K562 (cell line): ENCODE results near the gene FNBP1. TPM values are rescaled to one million over a fixed set of nuclear protein-coding genes. Genes with fewer than 3 reads are reported as not detected.

Experiments used
- ARID1B ChIP-seq: fragments of 450-650 bp; IDR thresholded peaks from 2 replicates; pipeline ENCODE4 v1.6.1; 2016; ENCODE audit warnings: antibody characterized with exemption, mild to moderate bottlenecking, inconsistent platforms
- CAMTA2 ChIP-seq: fragments of 250-450 bp; sonication (Bioruptor Pico); conservative IDR thresholded peaks from 2 replicates; pipeline ENCODE4 v1.5.1; 2022
- CBX2 ChIP-seq: fragments of 200-600 bp; sonication (generic); IDR thresholded peaks from one replicate; pipeline ENCODE4 v1.6.1; 2012; ENCODE audit warnings: mild to moderate bottlenecking, low read length, inconsistent platforms; ENCODE audit not compliant: insufficient read depth, poor library complexity, severe bottlenecking
- CHAMP1 ChIP-seq: fragments of 450-650 bp; IDR thresholded peaks from 2 replicates; pipeline ENCODE4 v1.6.1; 2016; ENCODE audit warnings: mild to moderate bottlenecking
- GATAD2A ChIP-seq: fragments of 450-650 bp; IDR thresholded peaks from 2 replicates; pipeline ENCODE4 v1.6.1; 2017
- HDAC1 ChIP-seq, 2 experiments: fragments of 450-650 bp; IDR thresholded peaks; 2 replicates each; pipeline ENCODE4 v1.6.1; 2016 to 2017; ENCODE audit warnings: inconsistent platforms in 1 of 2, mild to moderate bottlenecking in 1 of 2, moderate library complexity in 1 of 2
- KDM4B ChIP-seq, 2 experiments: fragments of 450-650 bp in 1 of 2; sonication (generic) in 1 of 2; IDR thresholded peaks; 2 replicates each; pipeline ENCODE4 v1.6.1; 2016 to 2017; ENCODE audit warnings: borderline replicate concordance in 2 of 2, antibody characterized with exemption in 1 of 2, low read depth in 1 of 2, mild to moderate bottlenecking in 1 of 2
- LEF1 ChIP-seq: fragments of 450-650 bp; IDR thresholded peaks from 2 replicates; pipeline ENCODE4 v1.6.1; 2016; ENCODE audit warnings: mild to moderate bottlenecking
- MED1 ChIP-seq: sonication (generic); formaldehyde crosslinking; IDR thresholded peaks from 2 replicates; pipeline ENCODE4 v1.8.1; 2023; ENCODE audit warnings: missing genetic modification reagents, borderline replicate concordance
- NCOA1 ChIP-seq: fragments of 450-650 bp; IDR thresholded peaks from 2 replicates; pipeline ENCODE4 v1.6.1; 2016; ENCODE audit warnings: low read depth
- PREB ChIP-seq: sonication (generic); formaldehyde crosslinking; IDR thresholded peaks from 2 replicates; pipeline ENCODE4 v1.8.1; 2023; ENCODE audit warnings: mild to moderate bottlenecking, missing genetic modification reagents
- PTBP1 ChIP-seq: fragments of 200-400 bp; formaldehyde crosslinking; IDR thresholded peaks from 2 replicates; pipeline ENCODE4 v1.6.1; 2017; ENCODE audit warnings: low read depth, low read length
- STAG1 ChIP-seq: sonication (generic); formaldehyde crosslinking; IDR thresholded peaks from 2 replicates; pipeline ENCODE4 v1.5.0; 2020; ENCODE audit warnings: missing genetic modification reagents, borderline replicate concordance
- ZBTB1 ChIP-seq: sonication (generic); formaldehyde crosslinking; IDR thresholded peaks from 2 replicates; pipeline ENCODE4 v1.8.1; 2023; ENCODE audit warnings: missing genetic modification reagents, low read depth, mild to moderate bottlenecking, borderline replicate concordance
- ZBTB43 ChIP-seq: sonication (generic); formaldehyde crosslinking; IDR thresholded peaks from 2 replicates; pipeline ENCODE4 v1.8.0; 2023; ENCODE audit warnings: mild to moderate bottlenecking, missing genetic modification reagents
- ZBTB49 ChIP-seq: sonication (generic); formaldehyde crosslinking; IDR thresholded peaks from 2 replicates; pipeline ENCODE4 v1.8.0; 2022; ENCODE audit warnings: missing genetic modification reagents, mild to moderate bottlenecking, borderline replicate concordance
- ZC3H11A ChIP-seq: IDR thresholded peaks from 2 replicates; pipeline ENCODE4 v1.6.1; 2012; ENCODE audit warnings: low read depth, low read length, improper control_type of control experiment
- ZKSCAN3 ChIP-seq: fragments of 250-450 bp; sonication (Bioruptor Pico); IDR thresholded peaks from 2 replicates; pipeline ENCODE4 v1.4.0; 2020
- ZNF12 ChIP-seq: sonication (generic); formaldehyde crosslinking; IDR thresholded peaks from 2 replicates; pipeline ENCODE4 v1.4.0; 2020; ENCODE audit warnings: mild to moderate bottlenecking, missing genetic modification reagents
- ZNF511 ChIP-seq: sonication (generic); formaldehyde crosslinking; IDR thresholded peaks from 2 replicates; pipeline ENCODE4 v1.8.0; 2022; ENCODE audit warnings: mild to moderate bottlenecking, missing genetic modification reagents
- ZNF668 ChIP-seq: fragments of 250-450 bp; sonication (Bioruptor Pico); IDR thresholded peaks from 2 replicates; pipeline ENCODE4 v1.8.0; 2022; ENCODE audit warnings: mild to moderate bottlenecking, inconsistent platforms
- ZNF780A ChIP-seq: fragments of 250-450 bp; sonication (Bioruptor Pico); IDR thresholded peaks from 2 replicates; pipeline ENCODE4 v1.5.0; 2021; ENCODE audit warnings: mild to moderate bottlenecking
- polyA plus RNA-seq, 8 experiments: library from polyadenylated mRNA; depleted of rRNA in 4 of 8; stranded (reverse) in 5 of 8; unstranded in 3 of 8; fragments of >200 nt; fragmentation: Nextera tagmentation in 2 of 8; fragmentation: Illumina TruSeq in 1 of 8; extraction: Ambion mirVana in 2 of 8; extraction: Trizol in 1 of 8; gene quantifications; 2 replicates each; pipeline versions ENCODE4 v1.2.1 to v1.2.3, GENCODE V29; 2011 to 2014; ENCODE audit warnings: inconsistent platforms in 1 of 8, missing spikeins in 1 of 8
- total RNA-seq, 7 experiments: library from RNA; depleted of rRNA in 6 of 7; stranded (reverse); fragments of >200 nt in 6 of 7; fragmentation: Illumina TruSeq in 2 of 7; extraction: Trizol in 2 of 7; gene quantifications; 2 replicates each; pipeline versions ENCODE4 v1.2.1 to v1.2.3, GENCODE V29; 2011 to 2021; ENCODE audit warnings: low replicate concordance in 1 of 7

The FNBP1 gene
- total and polyA plus RNA-seq, 9 of the 15 experiments (the other 6 are each of a cell fraction or from before 2014, with no cell fraction given), result 1.8 to 14.9 (median 7.6) TPM

GRCh38 chr9:129885018-129885669, 157.8 kb downstream of the FNBP1 start (continued):
- TF ChIP-seq KDM4B (IDR thresholded peaks at IDR 0.05; ENCODE audit: borderline replicate concordance in 2 of 2, low read depth in 1 of 2) (no peak), ZNF780A (CRISPR knock-in tag) (no peak), ZBTB1 (CRISPR knock-in tag) (no peak), NCOA1 (no peak), PREB (no peak), ZC3H11A (0 out of 2 replicates have a peak, but pooled peaks have one; percentile 41), MED1 (CRISPR knock-in tag) (no peak), ZNF668 (CRISPR knock-in tag) (no peak), ARID1B (no peak), HDAC1 (IDR thresholded peaks at IDR 0.05) (no peak), ZBTB43 (CRISPR knock-in tag) (no peak), STAG1 (no peak), PTBP1 (no peak), LEF1 (no peak), ZBTB49 (no peak), ZKSCAN3 (CRISPR knock-in tag) (no peak; the same call in 1 of the 2 replicates), ZNF12 (CRISPR knock-in tag) (no peak), CAMTA2 (CRISPR knock-in tag) (no peak), CHAMP1 (no peak), CBX2 (no peak), GATAD2A (no peak), ZNF511 (CRISPR knock-in tag) (no peak)
